HG03565 (cell line): ENCODE results near the gene DHRS11.
"Not testable (repeated sequence)": the region's sequence is repeated elsewhere in the genome, so short reads cannot be mapped to it uniquely, and the experiment has no call there.

Experiments used
- ATAC-seq: cut with Tn5 transposase; IDR thresholded peaks from one replicate; pipeline ENCODE4 v1.9.1; 2021; ENCODE audit warnings: mild to moderate bottlenecking, moderate library complexity; ENCODE audit not compliant: unreplicated experiment

The DHRS11 gene

GRCh38 chr17:36593656-36594316 lies 2.1 kb downstream of the DHRS11 start:
- ATAC-seq, result no peak

DNA sequence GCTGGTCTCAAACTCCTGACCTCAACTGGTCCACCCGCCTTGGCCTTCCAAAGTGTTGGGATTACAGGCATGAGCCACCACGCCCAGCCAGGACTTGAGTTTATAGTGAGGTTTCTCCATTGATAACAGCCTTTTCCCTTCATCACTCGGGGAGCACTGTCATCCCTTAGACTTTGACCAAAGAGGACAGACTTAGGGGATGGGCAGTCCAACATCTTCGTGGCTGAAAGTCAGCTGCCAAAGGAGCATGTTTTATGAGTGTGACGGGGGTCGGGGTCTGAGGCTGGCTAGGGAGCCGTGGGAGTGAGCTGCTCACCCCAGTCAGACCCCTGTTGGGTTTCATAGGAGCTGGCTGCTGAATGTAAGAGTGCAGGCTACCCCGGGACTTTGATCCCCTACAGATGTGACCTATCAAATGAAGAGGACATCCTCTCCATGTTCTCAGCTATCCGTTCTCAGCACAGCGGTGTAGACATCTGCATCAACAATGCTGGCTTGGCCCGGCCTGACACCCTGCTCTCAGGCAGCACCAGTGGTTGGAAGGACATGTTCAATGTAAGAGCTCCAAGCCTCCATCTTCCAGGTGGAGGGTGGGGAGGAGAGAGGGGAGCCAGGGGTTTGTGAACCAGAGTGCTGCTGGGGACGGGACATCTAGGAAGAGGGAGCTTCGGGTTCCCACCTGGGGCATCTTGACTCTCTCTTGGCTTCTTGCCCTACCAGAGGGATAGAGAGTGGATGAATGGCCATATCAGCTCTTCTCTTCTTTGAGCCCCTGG lies 3.1 kb downstream of the DHRS11 start:
- ATAC-seq, result no peak

GRCh38 chr17:36597226-36597625 lies 5.5 kb downstream of the DHRS11 start:
- no peak for ATAC-seq

- no peak for ATAC-seq
Measured at GRCh38 chr17:36597866-36598777, 6.4 kb downstream of the DHRS11 start.

DNA sequence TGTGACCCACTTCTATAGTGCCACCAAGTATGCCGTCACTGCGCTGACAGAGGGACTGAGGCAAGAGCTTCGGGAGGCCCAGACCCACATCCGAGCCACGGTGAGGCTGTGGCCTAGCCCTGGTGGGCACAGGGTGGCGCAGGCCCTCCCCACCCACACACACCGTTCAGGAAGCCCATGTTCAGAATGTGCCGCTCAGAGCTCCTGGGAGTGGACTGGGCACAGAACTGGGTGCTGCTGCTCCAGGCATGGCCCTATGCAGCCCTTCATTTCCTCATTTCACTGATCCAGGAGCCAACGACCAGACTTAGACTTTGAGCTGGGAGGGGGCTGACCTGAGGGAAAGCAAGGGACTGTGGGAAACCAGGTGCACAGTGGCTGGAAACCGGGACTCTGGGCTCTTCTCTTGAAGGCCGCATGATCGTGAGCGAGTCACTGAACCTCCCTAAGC lies 7.3 kb downstream of the DHRS11 start:
- ATAC-seq, result no peak

DNA sequence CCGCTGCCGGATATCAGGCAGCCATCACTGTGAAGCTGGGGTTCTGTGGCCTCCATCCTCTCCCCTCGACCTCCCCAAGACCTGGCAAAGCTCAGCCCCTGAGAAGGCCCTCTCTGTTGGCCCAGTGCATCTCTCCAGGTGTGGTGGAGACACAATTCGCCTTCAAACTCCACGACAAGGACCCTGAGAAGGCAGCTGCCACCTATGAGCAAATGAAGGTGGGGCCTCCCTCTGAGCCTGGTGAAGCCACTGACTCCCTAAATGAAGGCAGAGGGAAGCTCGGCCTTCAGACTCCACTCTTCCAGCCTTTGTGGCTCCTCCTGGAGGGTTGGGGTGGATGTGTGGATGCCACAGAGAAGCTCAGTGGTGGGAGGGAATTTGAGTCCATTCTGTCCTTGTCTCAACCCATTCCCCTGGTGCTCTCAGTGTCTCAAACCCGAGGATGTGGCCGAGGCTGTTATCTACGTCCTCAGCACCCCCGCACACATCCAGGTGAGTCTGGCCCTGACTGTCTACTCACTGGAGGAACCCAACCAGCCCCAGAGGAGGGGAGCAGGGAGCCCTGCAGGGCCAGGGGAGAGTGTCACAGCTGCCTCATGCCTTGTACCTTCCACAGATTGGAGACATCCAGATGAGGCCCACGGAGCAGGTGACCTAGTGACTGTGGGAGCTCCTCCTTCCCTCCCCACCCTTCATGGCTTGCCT lies 8.0 kb downstream of the DHRS11 start:
- no peak for ATAC-seq

GRCh38 chr17:36600465-36600864 lies 8.8 kb downstream of the DHRS11 start:
- ATAC-seq, result no peak

DNA sequence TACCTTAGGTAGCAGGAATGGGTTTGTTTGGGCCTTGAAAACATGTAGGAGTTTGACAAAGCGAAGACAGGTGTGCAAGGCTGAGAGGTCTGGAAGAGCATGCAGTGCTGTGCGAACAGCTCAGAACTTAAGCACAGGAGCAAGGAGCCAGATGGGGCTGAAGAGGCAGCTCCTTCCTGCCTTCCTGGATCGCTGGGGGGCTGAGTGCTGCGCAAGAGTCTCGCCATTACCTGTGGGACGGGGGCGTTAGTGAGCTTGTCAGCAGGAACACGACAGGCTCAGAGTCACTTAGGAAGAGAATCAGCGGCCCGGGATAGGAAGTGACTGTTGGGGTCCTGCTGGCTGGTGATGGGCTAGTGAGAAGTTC lies 9.2 kb downstream of the DHRS11 start:
- no peak for ATAC-seq

- peak; percentile 64 for ATAC-seq
Measured at GRCh38 chr17:36601303-36602029, 9.8 kb downstream of the DHRS11 start, which contains the start of gene MRM1. Gene MRM1, plus strand, starts transcription at chr17:36601583. Its CDS starts 228 bp downstream, at chr17:36601811.

DNA sequence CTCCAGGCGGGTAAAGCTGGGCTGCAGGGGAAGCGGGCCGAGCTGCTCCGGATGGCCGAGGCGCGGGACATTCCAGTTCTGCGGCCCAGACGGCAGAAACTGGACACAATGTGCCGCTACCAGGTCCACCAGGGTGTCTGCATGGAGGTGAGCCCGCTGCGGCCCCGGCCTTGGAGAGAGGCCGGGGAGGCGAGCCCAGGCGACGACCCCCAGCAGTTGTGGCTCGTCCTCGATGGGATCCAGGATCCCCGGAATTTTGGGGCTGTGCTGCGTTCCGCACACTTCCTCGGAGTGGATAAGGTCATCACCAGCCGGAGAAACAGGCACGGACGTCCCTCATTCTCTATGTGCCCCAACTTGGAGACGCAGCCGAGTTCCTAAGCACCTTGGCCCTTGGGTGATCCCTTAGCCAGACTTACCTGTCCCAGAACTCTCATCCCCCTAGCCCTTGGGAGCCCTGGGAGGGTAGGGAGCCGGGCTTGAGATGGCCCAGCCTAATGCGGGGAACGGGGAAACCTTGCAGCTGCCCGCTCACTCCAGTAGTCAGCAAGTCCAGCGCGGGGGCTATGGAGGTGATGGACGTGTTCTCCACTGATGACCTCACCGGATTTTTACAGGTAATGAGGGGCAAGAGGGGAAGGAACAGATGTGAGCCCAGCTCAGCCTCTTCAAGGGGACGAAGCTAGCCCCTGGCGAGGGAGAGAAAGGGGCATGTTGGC lies 10.5 kb downstream of the DHRS11 start:
- ATAC-seq, result peak; percentile 11

- ATAC-seq, result no peak
Measured at GRCh38 chr17:36602924-36603384, 11.3 kb downstream of the DHRS11 start.

DNA sequence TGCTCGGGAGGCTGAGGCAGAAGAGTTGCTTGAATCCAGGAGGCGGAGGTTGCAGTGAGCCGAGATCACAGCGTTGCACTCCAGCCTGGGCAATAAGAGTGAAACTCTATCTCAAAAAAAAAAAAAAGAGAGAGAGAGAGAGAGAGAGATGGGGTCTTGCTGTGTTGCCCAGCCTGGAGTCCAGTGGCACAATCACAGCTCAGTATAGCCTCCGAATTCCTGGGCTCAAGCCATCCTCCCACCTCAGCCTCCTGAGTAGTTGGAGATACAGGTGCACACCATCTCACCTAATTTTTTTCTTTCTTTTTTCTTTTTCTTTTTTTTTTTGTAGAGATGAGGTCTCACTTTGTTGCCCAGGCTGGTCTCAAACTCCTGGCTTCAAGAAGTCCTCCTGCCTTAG lies 13.3 kb downstream of the DHRS11 start:
- not testable (repeated sequence) for ATAC-seq

DNA sequence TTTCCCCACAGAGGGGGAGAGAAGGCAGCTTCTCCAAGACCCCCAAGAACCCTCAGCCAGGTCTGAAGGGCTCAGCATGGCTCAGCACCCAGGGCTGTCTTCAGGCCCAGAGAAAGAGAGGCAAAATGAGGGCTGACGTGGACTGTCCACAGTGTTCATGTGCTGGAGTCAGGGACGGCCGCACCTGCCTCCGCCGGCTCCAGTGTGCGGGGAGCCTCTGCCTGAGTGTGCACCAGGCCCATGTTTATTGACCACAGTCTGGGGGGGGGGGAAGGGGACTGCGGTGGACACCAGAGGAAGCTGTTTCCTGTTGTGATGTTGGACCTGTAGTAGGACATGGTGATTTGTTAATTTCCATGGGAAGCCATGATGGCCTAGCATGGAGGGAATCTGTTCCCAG lies 16.6 kb downstream of the DHRS11 start:
- ATAC-seq, result no peak

- no peak for ATAC-seq
Measured at GRCh38 chr17:36608794-36609497, 17.3 kb downstream of the DHRS11 start.

DNA sequence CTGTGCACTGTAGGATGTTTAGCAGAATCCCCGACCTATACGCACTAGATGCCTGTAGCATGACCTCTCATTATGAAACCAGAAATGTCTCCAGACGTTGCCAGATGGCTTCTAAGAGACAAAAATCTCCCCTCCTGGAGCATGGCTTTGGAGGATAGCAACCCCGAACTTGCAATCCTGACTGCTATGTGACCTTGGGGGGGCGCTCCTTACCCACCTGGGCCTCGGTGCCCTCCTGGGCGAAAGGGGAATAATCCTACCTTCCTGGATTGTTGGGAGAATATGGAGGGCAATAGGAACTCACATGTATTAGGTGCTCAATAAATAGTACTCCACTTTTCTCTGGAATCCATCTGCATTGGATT lies 17.8 kb downstream of the DHRS11 start:
- no peak for ATAC-seq

GRCh38 chr17:36610474-36610873 lies 18.8 kb downstream of the DHRS11 start:
- no peak for ATAC-seq

- ATAC-seq, result no peak
Measured at GRCh38 chr17:36611345-36612072, 19.8 kb downstream of the DHRS11 start.

- ATAC-seq, result no peak
Measured at GRCh38 chr17:36612323-36612722, 20.6 kb downstream of the DHRS11 start.
